Measurements from ENCODE around the gene MPPED2.

MPPED2 gene

DNA sequence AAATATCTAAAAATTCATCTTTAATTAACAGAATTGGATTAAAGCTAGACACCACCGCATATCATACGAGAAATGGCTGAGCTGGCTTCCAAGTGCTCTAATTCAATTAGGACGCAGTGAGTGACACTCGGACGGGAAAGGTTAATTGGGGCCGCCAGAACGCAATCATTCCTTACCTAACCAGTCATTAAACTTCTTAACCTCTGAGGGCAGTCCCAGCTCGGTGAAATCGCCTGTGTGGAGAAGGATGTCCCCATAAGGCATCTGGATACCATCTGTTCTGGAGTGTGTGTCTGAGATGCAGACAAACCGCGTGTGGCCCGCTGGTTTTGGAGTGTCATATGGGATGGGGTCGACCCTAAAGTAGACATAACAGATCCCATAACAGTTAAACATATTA, 50.3 kb downstream of the MPPED2 start:
- in situ Hi-C loops (cut with HindIII; ENCODE audit: low sequenced_read_pairs), result no loop called here

DNA sequence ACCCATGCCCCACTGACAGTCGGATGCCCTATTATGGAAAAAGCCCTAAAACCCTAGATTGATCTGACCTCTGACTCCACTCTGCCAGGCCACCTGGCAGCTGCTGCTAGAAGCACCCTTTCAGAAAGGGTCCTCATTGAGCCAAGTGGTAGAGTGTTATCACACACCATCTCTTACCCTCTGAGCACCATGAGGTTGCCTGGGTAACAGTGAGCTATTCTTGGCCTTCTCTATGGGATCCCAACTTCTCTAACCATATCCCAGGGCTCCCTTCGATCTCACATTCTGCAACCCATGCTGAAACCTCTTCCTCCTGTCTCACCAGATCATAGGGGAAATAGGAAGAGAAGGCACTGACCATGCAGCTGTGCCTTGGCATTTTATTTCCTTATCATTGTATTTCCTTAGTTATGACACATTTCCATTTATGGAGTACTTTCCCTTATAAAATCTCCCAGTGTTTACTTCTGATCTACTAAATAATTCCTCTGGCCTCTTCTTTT, 52.7 kb downstream of the MPPED2 start:
- in situ Hi-C loops (cut with HindIII; ENCODE audit: low sequenced_read_pairs), result no loop called here

GRCh38 chr11:30527566-30527965, 58.6 kb downstream of the MPPED2 start:
- in situ Hi-C loops (cut with HindIII; ENCODE audit: low sequenced_read_pairs), result no loop called here

DNA sequence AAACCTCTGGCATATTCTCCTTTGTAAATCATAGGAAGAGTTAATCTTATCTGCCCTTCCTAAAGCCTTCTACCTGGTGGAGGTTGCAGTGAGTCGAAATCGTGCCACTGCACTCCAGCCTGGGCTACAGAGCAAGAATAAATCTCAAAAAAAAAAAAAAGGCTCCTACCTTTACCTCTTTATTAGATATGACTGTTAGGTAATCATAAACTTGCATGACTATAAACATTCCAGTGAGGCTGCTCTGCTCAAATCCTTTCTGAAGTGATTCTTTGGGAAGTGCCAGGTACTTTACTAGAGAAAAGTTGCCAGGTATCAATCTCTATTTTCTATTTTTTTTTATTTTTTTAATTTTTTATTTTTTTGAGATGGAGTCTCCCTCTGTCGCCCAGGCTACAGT, 59.6 kb downstream of the MPPED2 start:
- in situ Hi-C loops (cut with HindIII; ENCODE audit: low sequenced_read_pairs), result no loop called here

GRCh38 chr11:30522536-30523243, 63.5 kb downstream of the MPPED2 start:
- in situ Hi-C loops (cut with HindIII; ENCODE audit: low sequenced_read_pairs), result no loop called here

GRCh38 chr11:30521297-30522071, 64.7 kb downstream of the MPPED2 start:
- in situ Hi-C loops (cut with HindIII; ENCODE audit: low sequenced_read_pairs), result no loop called here

DNA sequence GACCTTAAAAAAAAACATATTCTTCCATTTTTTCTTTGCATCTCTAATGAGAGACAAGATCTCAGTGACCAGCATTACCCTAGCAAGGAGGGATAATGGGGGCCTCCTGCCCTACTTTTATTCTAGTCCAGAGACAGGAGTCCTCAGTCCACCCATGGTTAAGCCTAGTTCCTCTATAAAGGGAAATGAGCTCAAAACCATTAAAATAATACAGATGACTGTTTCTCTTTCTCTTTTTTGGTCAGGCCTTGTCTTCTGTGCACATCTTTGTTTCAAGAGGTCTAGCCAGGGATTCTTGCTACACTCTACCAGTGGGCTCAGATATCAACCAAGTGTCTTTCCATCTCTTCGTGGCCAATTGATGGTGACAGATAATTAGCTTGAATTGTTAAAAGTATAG, 73.1 kb downstream of the MPPED2 start:
- in situ Hi-C loops (cut with HindIII; ENCODE audit: low sequenced_read_pairs), result no loop called here

- in situ Hi-C loops (cut with HindIII; ENCODE audit: low sequenced_read_pairs), result no loop called here
Observed at GRCh38 chr11:30511408-30511807, 74.7 kb downstream of the MPPED2 start.

DNA sequence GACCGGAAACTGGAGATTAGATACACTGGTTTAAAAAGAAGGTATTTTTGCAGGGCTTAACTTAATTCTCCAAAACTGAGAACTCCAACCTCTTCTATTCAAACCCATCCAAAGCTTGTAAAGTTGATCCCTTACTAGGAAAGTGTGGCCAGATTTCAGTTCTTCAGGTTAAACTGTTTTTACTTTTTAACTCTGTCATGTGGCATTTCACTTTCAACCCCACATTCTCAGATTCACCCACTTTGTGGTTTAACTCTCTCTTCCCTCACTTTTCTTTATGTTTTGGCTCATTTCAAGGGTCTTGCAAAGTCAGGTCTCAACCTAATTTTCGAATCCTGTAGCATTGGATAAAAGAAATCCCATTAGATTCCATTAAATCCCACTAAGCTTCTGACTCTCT, 75.4 kb downstream of the MPPED2 start:
- in situ Hi-C loops (cut with HindIII; ENCODE audit: low sequenced_read_pairs), result no loop called here

GRCh38 chr11:30509364-30509763, 76.8 kb downstream of the MPPED2 start:
- in situ Hi-C loops (cut with HindIII; ENCODE audit: low sequenced_read_pairs), result no loop called here

GRCh38 chr11:30508594-30508993, 77.6 kb downstream of the MPPED2 start:
- in situ Hi-C loops (cut with HindIII; ENCODE audit: low sequenced_read_pairs), result no loop called here

- in situ Hi-C loops (cut with HindIII; ENCODE audit: low sequenced_read_pairs), result no loop called here
Observed at GRCh38 chr11:30505603-30506002, 80.5 kb downstream of the MPPED2 start.

DNA sequence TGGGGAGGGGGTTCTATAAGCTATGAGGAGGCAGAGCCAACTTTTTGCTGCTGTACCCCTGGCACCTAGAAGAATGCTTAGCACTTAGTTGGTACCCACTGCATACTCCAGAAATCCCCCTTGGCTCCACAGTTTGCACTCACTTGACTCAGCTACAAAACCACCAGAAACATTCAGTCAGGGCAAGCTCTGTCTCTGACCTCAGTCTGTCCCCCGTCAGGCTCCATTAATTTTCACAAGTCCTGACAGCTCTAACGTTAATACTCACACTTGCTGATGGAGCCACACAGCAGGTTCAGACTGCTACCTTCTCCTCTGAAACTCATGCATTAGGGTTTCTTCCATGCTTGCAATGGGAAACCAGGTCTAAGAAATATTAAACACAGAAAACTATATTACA, 81.7 kb downstream of the MPPED2 start:
- in situ Hi-C loops (cut with HindIII; ENCODE audit: low sequenced_read_pairs), result no loop called here

- in situ Hi-C loops (cut with HindIII; ENCODE audit: low sequenced_read_pairs), result no loop called here
Observed at GRCh38 chr11:30503156-30503555, 83.0 kb downstream of the MPPED2 start.

DNA sequence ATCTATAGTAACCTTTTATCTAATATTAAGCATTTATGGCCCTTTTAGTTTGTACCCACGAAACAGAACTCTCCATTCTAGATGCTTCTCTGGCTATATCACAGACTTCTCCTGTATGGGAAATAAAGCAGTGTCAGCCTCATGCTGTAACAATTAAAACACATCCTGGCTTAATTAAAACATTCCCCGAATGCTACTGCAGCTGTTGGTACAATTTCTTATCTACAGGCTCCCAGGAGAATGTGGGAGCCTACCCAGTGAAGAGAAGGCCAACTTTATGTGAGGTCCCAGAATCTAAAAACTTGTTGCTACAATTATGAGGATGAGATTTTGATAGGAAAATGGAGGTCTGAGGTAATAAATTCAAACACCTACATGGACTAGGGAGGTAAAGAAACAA, 83.8 kb downstream of the MPPED2 start:
- in situ Hi-C loops (cut with HindIII; ENCODE audit: low sequenced_read_pairs), result no loop called here

DNA sequence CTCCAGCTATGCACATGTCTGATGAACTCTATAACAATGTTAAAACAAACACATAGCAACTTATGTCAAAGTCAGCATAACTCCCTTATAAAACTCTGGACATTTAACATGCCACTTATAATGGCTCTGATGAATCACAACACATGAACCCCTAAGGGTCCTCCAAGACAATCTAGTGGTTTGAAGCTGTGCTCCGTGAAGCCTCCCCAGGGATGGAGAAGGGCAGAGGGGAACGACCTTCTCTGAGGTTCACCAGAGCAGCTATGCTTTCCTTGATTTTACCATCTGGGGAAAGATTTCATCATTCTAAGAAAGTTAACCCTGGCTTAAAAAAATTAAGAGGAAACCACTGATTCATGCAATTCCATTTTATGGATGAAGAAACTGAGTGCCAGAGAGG, 84.4 kb downstream of the MPPED2 start:
- in situ Hi-C loops (cut with HindIII; ENCODE audit: low sequenced_read_pairs), result no loop called here

DNA sequence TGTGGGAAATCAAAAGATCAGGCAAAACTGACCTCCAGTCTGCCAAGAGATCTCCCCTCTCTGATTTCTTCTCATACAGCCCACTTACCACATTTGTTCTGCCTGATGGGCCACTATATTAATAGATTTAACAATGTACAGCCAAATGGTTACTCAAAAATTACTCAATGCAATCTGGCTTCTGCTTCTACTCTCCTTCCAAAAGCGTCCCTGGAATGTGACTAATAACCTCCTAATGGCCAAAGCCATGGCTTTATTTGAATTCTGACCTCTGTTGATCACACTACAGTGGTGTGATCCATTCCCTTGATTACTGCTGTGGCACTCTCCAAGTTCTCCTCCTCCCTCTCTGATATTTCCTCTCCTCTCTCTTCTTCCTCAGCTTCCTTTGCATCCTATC, 86.2 kb downstream of the MPPED2 start:
- in situ Hi-C loops (cut with HindIII; ENCODE audit: low sequenced_read_pairs), result no loop called here

DNA sequence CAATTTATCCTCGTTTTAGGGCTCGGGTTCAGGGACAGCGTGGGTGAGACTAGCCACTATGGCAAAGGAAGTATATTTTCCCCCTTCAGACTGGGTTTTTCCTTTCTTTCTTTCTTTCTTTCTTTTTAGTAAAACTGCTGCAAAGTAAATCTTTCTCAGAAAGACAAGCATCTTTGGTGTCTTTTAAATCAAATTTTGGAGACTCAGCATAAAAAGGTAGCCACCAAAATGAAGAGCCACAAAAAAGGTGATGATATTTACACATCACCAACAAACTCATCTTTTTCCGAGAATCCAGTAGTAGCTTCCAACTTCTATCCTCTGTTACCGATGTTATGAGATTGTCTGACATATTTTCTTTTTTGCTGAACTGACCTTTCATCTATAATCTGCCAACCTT, 88.6 kb downstream of the MPPED2 start:
- in situ Hi-C loops (cut with HindIII; ENCODE audit: low sequenced_read_pairs), result no loop called here

DNA sequence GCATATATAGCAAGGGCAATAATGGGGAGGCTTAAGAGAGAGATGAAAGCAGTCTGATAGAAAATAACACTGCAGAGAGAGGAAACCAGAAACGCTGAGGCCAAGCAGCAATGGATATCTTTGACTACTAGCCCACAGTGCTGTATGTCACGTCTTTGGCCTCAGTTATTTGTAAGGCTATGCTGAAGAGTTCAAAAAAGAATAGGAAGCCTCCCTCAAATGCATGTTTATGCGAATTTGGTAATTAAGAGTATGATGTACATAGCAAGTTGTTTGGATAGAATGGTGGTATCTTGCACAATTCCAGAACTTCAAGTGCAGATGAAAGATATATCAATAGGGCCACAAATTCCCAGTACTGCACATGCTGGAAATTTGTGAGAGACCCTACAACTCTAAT, 89.2 kb downstream of the MPPED2 start:
- in situ Hi-C loops (cut with HindIII; ENCODE audit: low sequenced_read_pairs), result no loop called here

DNA sequence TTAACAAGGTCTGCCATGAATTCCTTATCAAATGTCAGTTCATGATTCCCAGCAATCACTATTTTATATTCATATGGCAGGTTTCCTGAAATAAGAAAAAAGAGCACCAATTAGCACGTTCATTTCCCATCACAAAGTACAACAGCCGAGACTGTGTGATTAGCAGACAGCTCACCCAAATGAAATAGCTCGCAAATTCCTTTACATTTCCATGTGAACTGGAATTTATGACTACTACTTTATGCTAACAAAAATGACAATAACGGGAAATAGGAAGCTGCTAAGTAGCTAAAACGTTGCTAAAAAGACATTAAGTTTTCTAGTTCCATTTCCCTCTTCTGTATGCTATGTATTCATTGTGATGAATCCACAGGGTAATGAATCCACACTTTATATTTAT, 90.7 kb downstream of the MPPED2 start:
- in situ Hi-C loops (cut with HindIII; ENCODE audit: low sequenced_read_pairs), result no loop called here

GRCh38 chr11:30489511-30489910, 96.6 kb downstream of the MPPED2 start:
- in situ Hi-C loops (cut with HindIII; ENCODE audit: low sequenced_read_pairs), result no loop called here

GRCh38 chr11:30489076-30489475, 97.1 kb downstream of the MPPED2 start:
- in situ Hi-C loops (cut with HindIII; ENCODE audit: low sequenced_read_pairs), result no loop called here
